Dedifferentiated amniotic fluid mesenchymal stem cell (primary cell): ENCODE measurements around the gene TOP3A.

Source experiments
- DNase-seq: peaks from one replicate; pipeline ENCODE4 v3.0.0-alpha.2; 2016; ENCODE audit errors: extremely low spot score

TOP3A gene

DNA sequence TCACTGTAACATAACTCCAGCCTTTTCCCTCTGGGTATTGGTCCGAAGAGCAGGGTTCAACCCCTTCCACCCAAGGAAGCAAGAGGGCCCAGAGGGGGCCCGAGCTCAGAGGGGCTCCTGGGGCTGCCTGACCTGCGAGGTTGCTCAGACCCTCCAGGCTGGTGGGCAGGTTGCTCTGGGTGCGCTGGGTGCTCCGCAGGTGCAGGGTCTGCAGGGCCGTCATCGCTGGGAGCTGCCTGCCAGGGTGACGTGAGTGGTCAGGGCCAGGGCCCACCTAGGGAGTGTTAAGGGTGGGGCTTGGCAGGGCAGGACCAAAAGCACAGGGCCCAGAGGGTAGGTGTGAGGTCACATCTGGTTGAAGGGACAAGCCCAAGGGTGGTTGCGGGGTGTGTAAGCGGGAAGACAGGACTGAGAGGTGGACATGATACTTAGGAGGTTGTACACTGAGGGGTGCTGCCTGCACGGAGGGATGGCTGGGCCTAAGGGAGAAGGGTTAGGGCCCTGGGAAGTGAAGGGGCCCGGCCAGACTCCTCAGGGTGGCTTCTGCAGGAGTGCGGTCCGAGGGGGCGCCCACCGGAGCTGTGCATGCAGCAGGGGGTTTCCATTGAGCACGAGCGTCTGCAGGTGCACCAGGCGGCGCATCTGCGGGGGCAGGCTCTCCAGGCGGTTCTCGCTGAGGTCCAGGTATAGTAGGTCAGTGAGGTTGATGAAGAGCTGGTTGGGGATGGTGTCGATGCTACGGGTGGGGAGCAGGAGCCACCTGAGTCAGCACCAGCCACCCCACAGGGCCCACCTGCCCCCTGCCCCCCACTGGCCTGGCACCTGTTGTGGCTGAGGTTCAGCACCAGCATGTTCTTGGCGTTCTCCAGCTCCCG lies 60.6 kb downstream of the TOP3A start:
- DNase-seq: no peak

DNA sequence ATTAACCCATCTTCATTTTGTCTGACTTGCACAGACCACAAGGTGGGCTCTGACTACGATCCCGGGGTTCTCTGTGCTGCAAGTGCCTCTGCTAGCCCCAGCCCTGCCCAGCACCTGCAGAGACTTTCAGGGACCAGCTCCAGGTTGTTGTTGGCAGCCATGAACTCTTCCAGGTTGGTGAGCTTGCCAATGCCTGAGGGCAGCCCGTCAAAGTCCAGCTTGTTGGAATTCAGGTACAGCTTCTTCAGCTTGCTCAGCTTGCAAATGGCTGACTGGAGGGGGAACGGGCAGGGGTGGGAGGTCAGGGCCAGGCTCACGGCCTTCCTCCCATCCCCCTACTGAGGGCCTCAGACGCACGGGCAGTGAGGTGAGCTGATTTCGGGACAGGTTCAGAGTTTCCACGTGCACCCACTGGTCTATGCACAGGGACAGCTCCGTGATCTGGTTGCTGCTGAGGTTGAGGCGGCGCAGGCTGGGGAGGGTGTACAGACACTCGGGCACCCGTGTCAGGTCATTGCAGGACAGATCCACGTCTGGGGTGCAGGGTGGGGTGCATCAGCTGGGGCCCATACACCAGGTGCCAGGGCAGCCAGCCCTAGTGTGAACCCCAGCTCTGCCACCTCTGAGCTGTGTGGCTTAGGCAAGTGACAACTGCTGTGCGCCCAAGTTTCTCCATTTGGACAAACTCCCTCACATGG lies 61.5 kb downstream of the TOP3A start:
- DNase-seq: no peak

GRCh38 chr17:18252160-18252559 lies 62.6 kb downstream of the TOP3A start:
- DNase-seq: no peak

GRCh38 chr17:18251204-18251603 lies 63.6 kb downstream of the TOP3A start:
- no peak for DNase-seq

- no peak for DNase-seq
These were observed 64.1 kb downstream of the TOP3A start for GRCh38 chr17:18250708-18251107.

- DNase-seq: no peak
These were observed 64.5 kb downstream of the TOP3A start for GRCh38 chr17:18250259-18250658.

DNA sequence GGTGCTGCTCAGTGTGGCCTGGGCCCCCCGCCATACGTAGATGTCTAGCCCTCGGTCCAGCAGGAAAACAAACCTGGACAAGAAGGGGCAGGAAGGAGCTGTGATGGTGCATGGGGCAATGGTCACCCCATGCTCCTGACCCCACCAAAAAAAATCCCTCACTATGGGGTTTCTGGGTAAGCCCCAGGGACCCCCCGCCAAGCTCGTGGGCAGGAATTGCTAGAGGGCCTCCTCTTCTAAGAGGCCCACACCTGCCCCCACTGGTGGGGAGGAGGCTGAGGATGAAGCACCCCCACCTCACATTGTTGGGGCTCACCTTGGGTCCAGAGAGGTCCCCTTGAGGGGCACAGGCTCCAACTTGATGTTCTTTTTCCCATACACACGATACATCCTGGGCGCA lies 66.0 kb downstream of the TOP3A start:
- no peak for DNase-seq

GRCh38 chr17:18248300-18248731 lies 66.5 kb downstream of the TOP3A start:
- DNase-seq: peak; percentile 56

DNA sequence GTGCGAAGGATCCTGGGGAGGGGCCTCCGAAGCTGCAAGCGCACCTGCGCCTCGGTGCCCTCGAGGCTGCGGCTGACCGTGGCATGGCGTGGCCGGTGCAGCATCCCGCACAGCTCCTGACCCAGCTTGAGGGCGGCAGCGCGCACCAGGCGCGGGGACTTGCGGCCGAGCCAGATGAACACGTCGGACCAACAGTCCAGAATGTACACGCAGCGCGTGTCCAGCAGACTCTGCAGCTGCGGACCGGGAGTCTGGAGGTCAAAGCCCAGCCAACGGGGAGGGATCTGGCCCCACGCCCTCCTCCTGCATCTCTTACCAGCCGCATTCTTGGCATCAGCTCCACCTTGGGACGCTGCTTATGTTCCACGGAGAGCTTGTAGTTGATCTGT lies 67.2 kb downstream of the TOP3A start:
- no peak for DNase-seq

- DNase-seq: no peak
These were observed 67.7 kb downstream of the TOP3A start for GRCh38 chr17:18246880-18247612.

- no peak for DNase-seq
These were observed 68.6 kb downstream of the TOP3A start for GRCh38 chr17:18246109-18246725.

- DNase-seq: no peak
These were observed 69.6 kb downstream of the TOP3A start for GRCh38 chr17:18245038-18245776.

GRCh38 chr17:18241229-18241871 lies 73.4 kb downstream of the TOP3A start:
- DNase-seq: no peak

DNA sequence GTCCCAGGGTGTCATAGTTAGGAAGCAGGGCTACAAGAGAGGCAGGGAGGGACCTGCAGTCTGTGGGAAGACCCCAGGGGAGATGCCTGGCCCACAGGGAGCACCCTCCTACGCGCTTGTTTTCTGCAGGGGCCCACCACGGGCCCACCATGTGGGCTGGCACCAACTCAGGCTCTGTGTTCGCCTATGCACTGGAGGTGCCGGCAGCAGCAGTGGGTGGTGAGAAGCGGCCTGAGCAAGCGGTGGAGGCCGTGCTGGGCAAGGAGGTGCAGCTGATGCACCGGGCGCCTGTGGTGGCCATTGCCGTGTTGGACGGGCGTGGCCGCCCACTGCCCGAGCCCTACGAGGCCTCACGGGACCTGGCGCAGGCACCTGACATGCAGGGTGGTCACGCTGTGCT lies 74.3 kb downstream of the TOP3A start:
- DNase-seq: no peak

GRCh38 chr17:18238299-18238698 lies 76.5 kb downstream of the TOP3A start:
- no peak for DNase-seq

DNA sequence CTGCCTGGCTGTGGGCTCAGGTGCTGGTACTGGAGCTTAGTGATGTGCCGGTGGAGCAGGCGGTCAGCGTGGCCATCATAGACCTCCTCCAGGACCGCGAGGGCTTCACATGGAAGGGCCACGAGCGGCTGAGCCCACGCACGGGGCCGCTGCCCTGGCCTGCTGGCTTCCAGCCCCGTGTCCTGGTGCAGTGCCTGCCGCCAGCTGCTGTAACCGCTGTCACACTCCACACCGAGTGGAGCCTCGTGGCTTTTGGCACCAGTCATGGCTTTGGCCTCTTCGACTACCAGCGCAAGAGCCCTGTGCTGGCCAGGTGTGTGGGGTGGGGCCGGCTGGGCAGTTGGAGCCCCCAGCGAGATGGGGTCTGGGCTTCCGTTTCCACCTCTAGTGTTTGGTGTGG lies 77.3 kb downstream of the TOP3A start:
- DNase-seq: no peak

GRCh38 chr17:18236494-18236893 lies 78.3 kb downstream of the TOP3A start:
- DNase-seq: no peak

DNA sequence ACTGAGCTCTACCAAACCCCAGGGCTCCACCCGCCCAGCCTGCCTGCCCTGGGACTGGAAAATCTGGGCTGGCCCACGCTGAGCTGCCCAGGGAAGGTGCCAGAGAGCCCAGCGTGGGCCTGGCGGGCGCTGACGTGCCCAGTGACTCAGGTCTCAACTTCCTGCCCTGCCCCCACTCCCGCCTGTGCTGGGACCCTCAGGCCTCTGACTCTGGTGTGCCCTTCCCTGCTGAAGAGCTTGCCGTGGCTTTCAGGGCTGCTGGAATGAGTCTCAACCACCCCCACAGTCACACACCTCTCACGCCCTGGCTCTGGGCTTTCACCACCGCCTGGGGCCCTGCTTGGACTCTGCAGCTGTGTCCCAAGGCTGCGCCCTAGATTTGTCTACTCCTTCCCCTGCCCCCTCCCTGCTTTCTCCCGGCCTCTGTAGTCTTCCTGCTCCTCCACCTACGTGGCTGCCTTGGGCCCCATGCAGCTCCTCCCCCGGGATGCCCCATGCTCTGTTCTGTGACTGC lies 79.0 kb downstream of the TOP3A start:
- peak; percentile 56 for DNase-seq

DNA sequence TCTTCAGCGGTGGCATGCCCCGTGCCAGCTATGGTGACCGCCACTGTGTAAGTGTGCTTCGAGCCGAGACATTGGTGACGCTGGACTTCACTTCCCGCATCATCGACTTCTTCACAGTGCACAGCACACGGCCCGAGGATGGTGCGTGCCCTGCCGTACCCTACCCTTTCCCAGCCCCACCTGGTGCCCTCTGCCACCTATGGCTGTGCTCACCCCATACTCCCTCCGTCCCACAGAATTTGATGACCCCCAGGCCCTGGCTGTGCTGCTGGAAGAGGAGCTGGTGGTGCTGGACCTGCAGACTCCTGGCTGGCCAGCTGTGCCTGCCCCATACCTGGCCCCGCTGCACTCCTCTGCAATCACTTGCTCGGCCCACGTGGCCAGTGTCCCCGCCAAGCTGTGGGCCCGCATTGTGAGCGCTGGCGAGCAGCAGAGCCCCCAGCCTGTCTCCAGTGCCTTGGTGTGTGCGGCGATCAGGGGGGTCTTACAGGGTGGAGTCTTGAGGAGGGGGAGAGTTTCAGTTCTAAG lies 79.9 kb downstream of the TOP3A start:
- no peak for DNase-seq

- DNase-seq: no peak
These were observed 80.8 kb downstream of the TOP3A start for GRCh38 chr17:18233803-18234518.
